Kasumi-1 (cell line): ENCODE results near the gene RIC8B.

ENCODE experiments used
- DNase-seq, 2 experiments: peaks; one replicate each; lab custom pipeline; 2025; lab: John Stamatoyannopoulos, UW

Gene RIC8B

GRCh38 chr12:106758349-106759110, 16.0 kb upstream of the RIC8B start:
- no peak for DNase-seq

GRCh38 chr12:106759526-106760183, 14.8 kb upstream of the RIC8B start:
- DNase-seq, result no peak

- DNase-seq, result peak; percentile 58 to 61
Observed at GRCh38 chr12:106760184-106760531, 14.3 kb upstream of the RIC8B start.

DNA sequence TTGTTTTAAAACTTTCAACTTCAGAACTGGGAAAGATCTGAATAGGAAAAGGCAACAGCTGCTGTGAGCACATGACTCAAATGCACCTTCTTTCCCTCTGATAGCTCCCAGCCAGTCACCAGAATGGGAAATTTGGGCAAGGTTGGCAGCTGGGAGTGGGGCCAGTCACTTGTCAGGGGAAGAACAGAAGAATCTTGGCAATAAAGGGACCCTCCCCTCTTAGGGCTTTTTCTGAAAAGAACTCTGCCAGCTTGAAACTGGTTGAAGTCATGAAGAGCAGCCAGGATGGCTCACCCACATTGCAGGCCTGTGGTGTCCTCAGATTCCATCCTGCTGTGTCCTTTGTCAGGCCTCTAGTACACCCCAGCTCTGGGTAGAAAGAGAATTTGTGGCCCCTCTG, 10.3 kb upstream of the RIC8B start:
- no peak for DNase-seq

GRCh38 chr12:106764738-106765137, 9.7 kb upstream of the RIC8B start:
- no peak for DNase-seq

DNA sequence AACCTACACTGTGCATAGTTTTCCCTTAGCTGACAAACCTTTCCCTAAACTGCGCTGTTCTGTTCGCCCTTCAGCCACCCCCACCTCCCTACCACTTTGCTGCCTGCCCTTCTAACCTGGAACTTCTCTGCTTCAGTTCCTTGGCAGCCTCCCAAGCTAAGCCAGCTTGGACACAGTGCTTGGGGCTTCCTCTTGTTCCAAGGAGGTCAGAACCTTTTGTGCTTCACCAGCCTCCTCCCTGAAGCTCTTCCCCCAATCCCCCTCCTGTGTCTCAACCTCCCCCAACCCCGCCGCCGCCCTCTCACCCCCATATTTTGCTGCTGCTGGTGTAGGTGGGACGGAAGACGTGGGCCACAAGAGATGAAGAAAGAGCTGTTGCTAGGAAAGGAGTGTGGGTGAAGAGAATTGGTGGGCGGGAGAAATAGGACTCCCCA, 8.1 kb upstream of the RIC8B start:
- no peak for DNase-seq

DNA sequence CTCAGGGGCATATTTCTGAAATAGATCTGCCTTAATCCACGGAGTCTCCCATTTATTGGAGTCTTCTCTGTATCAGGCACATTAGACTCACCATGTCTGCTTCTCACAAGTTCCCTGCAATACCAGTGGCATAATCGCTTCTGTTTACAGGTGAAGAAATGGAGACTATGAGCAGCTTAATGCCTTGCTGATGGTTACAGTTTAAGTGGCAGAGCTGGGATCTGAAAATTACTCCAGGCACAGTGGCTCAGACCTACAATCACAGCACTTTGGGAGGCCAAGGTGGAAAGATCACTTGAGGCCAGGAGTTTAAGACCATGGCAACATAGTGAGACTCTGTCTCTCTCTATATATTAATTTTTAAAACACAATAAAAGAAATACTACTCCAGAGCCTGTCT, 7.3 kb upstream of the RIC8B start:
- DNase-seq, result no peak

GRCh38 chr12:106767954-106768822, 6.3 kb upstream of the RIC8B start:
- no peak for DNase-seq

DNA sequence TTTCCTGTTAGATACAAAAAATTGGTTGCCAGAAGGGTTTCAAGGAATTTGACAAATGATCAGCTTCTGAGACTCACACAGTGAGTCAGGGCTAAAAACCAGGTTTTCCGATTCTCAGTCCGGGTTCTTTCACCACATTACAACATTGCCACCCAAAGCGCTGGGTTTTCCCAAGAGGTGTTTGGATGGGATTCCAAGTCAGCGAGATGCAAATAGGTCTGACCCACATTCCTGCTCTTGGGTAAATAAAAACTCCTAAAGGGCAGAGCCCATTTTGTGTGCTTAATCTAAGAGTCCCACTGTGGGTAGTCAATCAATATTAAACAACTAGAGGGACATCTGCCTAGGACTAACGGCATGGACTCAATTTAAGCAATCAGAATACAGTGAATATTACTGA, 5.4 kb upstream of the RIC8B start:
- no peak for DNase-seq

- no peak for DNase-seq
Observed at GRCh38 chr12:106769546-106769945, 4.9 kb upstream of the RIC8B start.

DNA sequence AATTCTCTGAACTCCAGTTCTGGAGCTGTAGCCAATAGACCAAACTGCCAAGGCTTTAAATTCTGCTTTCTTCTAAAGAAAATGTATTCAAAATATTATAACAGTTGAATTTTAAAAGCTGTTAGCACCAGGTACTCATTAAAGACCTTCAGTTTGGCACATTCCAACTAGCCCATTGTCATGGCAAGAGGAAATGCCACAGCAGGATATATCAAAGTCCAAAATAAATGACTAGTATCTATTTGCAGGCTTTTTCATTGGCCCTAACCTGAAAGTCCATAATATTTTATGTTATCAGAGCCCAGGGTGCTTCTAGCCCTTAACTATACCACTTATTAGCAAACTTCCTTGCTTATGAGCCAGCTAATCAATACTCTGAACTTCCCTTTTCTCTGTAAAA, 3.1 kb upstream of the RIC8B start:
- no peak for DNase-seq

- DNase-seq, result peak in 1 of 2 experiments; percentile 58
Observed at GRCh38 chr12:106773286-106774004, 1.0 kb upstream of the RIC8B start.

DNA sequence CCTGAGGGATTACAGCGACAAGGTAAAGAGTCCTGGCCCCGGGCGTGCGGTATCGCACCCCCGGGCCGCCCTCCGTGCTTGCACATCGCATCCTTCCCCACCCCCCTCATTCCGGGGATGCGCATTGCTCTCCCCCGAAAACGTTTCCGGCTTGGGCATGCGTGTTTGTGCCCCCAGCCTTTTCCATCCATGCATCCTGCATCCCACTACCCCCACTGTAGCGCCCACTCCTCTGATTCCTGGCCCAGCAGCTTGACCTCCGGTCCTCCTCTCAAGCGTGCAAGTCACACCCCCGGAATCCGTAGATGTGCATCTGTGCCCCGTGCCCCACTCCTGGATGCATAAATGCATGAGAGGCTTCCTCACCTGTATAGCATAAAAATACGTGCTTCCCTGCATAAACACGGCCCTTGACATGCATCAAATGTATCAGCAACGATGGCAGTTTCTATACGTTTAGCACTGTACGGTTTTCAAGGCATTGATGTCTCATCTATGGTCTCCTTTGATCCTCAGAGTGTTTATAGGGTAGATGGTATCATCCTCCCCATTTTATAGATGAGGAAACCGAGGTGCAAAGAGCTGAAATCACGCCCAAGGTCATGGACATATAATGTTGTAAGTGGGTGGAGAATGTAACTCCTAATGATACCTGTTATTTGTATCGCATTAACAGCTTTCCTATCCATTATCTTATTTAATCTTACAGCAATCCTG, 484 bp downstream of the RIC8B start:
- DNase-seq, result peak in 1 of 2 experiments; percentile 17

- DNase-seq, result no peak
Observed at GRCh38 chr12:106776897-106777296, 2.4 kb downstream of the RIC8B start.

- DNase-seq, result no peak
Observed at GRCh38 chr12:106780010-106780631, 5.6 kb downstream of the RIC8B start.

- DNase-seq, result no peak
Observed at GRCh38 chr12:106782619-106783018, 8.1 kb downstream of the RIC8B start.

- no peak for DNase-seq
Observed at GRCh38 chr12:106783515-106783914, 9.0 kb downstream of the RIC8B start.

DNA sequence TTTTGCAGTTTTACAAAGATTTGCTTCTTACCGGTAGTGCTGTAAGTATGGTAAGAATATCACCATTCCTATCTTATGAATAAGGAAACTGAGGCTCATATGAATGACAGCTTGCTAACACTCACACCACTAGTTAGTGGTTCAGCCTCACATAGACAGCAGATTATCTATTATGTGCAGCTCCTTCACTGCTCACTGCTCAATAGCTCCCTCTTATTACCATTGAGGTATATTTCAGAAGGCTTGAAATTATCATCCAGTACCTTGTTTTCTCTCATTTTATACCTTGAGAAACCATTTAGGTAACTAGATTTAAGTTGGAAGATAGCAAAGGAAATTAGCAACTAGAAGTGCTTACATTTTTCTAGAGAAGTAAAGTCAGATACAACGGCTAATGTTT, 15.5 kb downstream of the RIC8B start:
- DNase-seq, result peak; percentile 7 to 29

GRCh38 chr12:106791531-106791930, 17.0 kb downstream of the RIC8B start:
- no peak for DNase-seq

DNA sequence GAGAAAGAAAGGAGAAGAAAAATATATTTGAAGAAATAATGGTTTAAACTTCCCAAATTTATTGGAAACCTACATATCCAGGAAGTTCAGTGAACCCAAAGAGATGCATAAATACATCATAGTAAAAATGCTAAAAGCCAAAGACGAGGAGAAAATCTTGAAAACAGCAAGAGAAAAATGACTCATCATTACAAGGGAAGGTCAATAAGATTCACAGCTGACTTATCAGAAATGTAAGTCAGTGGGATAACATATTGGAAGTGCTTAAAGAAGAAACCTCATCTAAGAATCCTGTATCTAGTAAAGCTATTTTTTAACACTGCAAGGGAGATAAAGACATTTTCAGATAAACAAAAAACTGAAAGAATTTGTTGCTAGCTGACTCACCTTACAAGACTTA, 19.9 kb downstream of the RIC8B start:
- DNase-seq, result no peak

DNA sequence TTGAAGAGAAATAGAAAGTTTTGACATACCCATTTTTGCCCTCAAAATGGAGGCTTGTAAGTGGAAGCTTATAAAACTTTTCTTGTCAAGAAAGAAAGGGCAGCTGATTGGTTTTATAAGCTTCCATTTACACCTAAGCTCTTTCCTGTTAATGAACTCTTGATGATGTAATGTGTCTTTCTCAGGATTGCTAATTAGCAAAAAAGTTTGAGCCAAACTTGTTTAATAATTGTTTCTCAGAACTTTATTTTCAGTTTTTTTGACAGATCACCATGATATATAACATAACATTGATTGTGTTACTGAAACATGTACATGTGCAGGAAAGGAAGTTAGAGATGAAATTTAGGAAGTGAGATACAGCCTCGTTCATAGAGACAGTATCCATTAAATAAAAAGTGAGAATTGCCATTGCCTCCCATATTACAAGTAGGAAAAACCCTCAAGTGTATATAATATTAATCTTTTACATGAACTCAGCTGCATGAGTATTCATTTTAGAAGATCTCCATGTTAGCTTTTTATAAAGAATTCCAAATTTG, 26.8 kb downstream of the RIC8B start:
- no peak for DNase-seq
